MV-4-11 (cell line): Measurements from ENCODE around the gene PDE4D.
"Not testable (repeated sequence)": the region's sequence is repeated elsewhere in the genome, so short reads cannot be mapped to it uniquely, and the experiment has no call there.

ENCODE experiments used
- DNase-seq: peaks from one replicate; lab custom pipeline; 2025; lab: John Stamatoyannopoulos, UW

PDE4D gene

DNA sequence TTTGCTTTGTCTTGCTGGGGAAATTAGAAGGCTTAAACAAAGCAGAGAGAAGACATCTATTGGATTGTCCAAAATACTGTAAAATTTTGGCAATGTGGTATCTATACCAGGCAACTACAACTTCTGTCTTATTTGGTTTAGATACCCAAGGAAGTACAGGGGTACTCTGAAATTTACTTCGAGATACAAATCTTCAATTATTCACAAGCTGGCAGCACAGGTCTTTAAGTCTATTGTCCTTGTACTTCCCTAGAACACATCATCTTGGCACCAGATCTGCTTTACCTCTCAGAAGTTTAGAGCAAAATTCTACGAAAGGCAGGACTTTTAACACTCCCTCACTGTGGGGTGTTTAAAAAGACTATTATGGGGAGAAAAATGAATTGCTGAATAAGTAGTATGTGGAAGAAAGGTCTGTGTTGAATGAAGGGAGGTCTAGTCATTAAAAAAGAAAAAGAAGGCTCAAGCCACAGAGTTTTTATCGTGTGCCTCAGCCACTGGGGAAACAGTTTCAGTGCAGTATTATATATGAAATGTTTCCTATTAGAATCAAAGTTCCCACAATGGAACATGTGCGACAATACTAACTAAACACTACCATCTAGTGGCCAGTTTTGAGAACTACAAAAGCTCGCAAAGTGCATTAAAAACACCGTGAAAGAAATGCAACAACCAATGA is 93.7 kb downstream of the PDE4D start:
- DNase-seq, result peak; percentile 9

DNA sequence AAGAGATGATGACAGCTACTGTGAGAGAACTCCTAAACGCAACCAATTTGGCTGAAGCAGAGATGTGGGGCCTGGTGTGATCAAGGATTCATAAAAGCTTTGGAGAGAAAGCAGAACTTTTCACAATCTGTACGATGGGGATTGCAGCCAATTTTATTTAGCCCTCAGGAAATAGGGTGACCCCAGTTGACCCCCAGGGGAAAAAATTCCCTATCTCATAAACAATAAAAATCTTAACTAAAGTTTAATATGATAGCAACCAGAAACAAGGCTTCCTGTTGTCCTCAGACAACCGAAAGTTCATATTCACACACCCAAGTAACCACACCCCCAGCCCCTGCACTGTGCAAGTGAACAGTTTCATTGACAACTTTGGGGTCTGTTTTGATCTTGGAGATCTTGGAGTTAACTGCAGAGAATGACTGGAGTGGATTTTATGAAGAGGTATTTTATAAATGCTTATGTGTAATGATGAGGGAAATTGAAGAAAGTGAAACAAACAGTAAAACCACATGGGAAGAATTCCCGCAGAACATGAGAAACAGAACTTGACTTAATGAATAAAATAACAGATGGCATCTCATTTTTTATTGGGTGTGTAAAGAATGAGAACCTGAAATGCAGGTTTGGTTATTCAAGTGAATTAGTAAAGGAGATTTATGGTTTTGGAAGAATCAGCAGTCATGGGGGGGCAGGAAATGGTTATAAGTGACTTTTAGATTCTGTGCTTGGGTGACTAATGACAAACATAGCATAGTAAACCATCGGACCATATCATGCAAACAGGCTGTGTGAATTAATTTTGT is 94.5 kb downstream of the PDE4D start:
- DNase-seq, result no peak

DNA sequence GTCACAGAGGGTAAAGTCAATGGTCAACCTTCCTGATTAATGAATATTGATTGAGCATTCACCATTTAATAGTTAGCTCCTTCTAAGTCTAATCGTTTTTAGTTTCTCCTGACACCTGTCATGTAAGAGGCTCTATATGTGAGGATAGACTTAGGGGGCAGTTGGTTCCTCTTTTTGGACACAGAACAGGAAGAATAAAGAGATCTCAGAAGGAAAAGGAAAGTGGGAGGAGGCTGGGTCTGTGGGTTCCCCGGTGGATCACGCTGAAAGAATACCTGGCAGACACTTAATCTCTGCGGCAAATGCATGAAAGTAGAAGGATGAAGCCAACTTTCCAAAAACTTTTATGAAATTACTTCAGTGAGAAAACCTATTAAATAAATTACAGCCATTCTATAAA is 98.4 kb downstream of the PDE4D start:
- no peak for DNase-seq

DNA sequence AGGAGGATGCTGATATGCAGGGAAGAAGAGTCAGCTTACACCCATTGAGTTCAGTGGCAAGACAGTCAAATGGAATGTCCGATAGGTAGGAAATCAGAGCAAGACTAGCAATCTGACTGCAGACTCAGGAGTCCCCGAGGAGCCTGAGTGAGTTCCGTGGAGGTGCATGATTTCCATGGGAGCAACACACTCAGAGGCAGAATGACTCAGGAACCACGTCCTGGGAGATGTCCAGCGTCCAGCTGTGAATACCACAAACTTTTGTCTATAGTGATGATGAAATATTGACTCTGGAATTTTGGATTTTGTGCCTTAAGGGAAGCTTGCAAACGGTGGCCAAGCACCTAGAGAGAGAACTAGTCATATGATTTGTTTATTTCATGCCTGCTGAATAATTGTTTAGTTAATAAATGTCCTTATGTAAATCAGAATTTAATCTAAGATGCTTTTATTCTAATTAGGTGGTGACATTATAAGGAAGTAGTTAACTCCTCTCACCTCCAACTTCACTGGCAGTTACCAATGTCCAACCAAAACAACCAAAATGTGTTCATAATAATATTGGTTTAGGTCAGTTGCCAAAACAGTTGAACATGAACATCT is 100.4 kb downstream of the PDE4D start:
- DNase-seq, result no peak

DNA sequence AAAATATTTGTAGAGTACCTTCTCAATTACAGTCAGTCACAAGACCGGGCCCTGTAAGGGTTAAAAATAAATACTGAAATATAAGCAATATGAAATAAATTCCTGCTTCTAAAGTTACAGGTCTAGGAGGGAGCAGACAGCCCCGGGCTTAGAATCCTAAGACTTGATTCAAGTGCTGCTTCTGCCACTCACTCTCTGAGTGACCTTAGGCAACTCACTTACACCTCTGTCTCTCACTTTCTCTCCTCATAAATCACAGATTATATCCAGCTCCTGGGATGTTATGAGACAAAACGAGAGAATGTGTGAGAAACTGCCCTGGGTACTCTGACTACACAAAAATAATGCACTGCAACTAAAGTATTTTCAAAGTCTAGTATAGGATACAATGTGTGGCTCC is 101.9 kb downstream of the PDE4D start:
- no peak for DNase-seq

DNA sequence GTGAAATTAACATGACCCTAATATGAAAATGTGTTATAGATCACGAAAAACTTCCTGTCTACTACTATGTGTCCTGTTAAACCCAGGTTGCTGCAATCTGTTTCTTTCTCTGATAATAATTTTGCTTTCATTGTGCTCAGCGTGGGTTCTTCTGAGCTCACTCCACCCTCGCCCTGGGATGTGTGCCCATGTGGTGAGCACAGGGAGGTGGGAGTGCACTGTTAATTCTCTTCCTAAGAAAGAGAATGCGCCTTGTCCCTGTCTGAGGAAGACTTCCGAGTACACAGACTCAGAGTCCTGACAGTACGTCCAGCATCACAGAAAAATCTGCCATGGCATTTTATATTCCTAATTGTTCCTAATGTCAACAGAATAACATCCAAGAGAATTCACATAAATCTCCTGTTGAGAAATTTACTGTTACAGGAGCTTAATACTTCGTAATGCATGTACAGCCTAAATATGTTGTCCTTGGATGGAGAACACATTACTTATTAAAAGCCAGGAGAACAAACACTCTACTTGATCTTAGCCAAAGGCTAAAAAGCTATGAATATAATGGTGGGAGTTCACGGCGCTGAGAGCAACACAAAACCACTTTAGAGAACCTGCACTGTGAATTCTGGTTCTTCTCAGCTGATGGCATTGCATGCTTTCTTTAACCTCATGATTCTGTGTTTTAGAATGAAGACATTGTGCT is 102.6 kb downstream of the PDE4D start:
- no peak for DNase-seq

DNA sequence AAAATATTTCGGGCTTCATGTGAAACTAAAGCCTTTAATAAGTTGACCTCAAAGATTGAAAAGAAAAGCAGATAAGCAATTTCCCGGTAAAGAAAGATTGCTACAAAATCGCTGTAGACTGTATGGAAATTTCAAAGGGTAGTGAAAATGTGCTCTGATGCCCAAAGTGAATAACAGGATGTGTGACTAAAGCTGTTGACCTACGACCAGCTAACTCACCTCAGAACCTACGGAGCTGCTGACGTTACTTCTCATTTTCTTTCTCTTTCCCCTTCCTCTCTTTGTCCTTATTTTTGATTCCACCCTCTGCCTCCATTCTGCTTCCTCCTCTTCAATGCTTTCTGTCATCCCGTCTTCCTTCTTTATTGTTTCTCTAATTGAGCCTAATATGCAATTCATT is 103.2 kb downstream of the PDE4D start:
- DNase-seq, result no peak

DNA sequence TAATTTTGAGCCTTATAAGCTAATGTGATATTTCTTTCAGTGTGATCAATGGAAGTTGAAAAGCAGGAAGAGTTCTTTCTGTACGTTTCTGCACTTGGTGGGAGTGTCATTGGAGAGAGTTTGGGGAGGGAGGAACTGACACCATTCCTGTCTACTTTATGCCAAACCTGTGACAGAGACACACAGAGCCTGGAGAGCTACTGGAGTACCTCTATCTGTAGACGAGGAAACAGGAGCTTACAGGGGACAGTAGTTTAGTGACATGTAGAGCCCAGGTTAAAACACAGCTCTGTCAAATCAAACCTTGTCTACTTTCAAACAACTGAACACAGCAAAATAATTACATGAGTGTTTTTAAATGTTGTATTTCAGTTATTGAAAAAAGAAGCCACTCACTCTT is 103.6 kb downstream of the PDE4D start:
- DNase-seq, result no peak

DNA sequence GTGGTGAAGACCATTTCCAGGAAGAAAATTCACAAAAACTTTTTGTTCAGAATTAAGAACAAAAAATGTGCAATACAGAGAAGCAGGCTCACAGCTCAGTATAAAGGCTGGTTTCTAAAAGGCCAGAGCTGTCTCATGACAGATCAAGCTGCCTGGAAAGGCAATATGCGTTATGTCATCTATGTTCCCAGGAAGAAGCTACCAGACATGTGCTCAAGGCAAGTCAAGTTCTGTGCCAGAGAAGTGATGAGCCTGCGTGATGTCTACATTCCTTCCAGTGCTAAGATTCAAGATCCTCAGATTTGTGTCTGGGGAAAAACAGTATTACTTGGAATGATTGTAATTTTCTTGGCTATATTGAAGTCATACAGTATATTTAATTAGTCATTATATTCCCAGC is 104.3 kb downstream of the PDE4D start:
- no peak for DNase-seq

DNA sequence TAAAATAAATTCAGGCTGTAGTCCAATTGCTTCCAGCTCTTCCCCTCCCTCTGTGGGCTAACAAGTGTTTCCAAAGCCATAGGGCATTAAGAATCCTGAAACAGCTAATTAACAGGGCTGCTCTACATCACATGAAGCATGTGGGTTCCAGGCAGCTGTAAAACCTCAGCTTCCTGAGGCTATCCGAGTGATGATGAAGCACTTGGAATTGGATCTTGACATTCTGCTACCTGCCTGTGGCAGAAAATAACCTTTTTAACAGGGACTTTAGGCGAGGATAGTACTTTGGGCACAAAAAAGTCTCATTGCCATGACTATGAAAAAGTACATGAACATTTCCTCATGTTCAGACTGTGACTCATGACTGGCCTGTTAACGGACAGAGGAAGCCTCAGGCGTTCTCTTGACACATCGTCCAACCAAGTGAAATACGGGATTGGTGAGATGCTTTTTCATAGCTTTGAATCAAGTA is 107.2 kb downstream of the PDE4D start:
- no peak for DNase-seq

DNA sequence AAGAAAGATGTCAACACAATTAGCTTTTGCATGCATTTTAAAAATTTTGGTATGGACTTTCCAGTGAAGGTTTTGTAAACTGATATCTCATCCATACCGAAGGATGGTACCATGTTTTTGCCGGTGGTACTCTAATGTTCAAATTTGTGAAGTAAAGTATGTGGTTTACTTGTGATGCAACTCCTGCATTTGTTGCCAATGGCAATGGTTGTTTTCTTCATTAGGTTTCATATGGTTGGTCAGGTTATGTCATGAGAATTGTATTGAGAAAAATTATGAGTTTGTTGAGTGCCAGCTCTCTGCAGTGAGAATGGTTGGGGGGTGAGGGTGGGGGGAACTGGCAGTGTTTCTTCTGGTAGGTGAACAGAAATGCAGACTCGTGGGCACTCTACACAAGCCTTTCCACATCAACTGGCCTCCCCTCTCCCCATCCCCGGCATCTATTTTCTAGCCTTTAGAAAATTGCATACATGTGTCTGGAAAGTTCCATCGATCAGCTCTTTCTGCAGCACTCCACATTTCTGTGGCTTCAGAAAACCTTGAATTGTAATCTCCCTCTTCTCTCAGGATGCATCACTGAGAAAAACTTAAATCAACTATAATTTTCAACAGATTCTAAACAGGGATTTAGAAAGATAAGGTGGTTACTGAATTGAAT is 107.7 kb downstream of the PDE4D start:
- DNase-seq, result no peak

DNA sequence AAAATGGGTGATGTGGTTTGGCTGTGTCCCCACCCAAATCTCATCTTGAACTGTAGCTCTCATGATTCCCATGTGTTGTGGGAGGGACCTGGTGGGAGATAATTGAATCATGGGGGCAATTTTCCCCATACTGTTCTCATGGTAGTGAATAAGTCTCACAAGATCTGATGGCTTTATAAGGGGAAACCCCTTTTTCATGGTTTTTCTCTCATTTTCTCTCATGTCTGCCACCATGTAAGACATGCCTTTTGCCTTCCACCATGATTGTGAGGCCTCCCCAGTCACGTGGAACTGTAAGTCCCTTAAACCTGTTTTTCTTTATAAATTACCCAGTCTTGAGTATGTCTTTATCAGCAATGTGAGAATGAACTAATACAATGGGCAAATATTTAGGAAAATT is 108.8 kb downstream of the PDE4D start:
- not testable (repeated sequence) for DNase-seq

DNA sequence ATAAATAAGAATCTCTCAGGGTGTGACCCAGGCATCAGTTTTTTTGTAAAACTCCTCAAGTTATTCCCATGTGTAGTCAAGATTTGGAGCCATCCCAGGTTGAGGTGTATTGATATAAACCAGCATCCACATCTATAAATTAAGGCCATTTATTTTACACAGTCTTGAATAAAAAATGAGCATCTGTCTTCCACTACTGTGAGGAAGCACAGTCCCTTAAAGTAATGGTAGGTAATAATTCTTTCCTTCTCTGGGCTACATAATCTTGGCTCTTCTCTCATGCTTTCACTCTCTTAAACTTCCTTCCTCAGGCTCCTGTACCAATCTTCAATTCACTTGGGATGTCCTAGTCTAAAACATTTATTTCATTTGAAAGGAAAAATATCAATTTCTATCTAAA is 110.3 kb downstream of the PDE4D start:
- DNase-seq, result no peak

DNA sequence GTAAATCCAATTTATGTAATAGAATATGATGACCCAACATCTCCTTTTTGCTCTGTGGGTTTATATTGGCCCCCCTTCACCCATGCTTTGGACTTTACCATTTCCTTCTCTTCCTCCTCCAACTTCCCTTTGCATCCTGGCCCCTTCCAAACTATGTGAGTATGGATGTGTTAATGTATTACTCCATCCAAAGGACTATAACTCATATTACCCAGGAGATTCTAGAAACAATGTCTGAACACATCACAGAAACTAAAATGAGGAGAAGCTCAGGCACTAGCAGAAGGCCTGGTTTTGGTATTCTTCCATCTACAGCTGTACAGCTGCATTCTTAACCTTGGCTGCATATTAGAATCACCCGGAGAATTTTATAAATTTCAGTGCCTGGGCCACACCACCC is 110.7 kb downstream of the PDE4D start:
- DNase-seq, result no peak

DNA sequence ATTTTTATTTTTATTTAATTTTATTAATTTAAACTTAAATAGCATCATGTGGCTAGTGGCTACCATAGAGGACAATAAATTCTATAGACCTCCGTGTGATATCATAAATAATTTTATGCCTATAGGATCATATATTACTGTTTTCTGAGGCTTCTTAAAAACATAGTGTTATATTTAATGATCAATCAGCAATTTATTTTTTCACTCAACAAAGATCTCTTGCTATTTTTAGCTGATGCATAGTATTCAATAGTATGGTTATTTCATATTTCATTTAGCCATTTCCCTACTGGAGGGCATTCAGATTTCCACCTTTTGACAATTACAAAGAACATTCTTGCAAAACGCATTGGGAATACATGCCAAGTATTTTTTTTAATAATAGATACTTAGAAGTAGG is 114.1 kb downstream of the PDE4D start:
- no peak for DNase-seq

DNA sequence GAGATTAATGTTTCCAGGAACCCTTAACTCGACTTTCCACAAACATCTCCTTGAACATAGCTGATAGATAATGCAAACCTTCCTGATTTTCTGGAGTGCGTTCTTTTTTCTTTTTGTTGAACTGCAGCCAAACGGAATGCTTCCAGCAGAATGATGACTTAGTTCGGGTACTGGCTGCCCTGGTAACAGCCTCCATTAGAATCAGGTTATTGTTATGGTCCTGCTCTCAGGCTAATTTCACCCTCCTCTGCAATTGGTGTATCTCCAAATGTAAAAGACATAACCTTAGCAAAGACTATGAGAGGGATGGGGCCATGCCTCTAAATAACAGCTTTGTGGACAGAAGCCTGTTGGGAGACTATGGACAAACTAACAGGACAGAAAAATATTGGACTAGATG is 116.5 kb downstream of the PDE4D start:
- DNase-seq, result no peak

DNA sequence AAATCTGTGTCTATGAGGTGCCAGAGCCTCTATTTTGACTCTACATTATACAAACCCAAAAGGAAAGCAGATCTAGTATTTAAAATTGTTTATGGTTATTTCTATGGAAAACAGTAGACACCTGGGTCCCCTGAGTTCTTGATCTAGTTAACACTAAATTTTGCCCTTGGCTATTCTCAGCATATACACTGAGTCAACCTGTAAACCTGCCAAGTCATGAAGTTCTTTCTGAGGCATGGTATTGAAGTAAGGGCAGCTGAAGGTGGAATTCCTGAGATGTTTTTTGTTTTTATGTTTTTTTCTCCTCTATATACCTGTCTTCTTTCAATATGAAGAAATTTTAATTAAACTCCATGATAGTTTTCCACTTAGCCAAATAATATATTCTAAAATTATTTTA is 120.2 kb downstream of the PDE4D start:
- DNase-seq, result no peak

DNA sequence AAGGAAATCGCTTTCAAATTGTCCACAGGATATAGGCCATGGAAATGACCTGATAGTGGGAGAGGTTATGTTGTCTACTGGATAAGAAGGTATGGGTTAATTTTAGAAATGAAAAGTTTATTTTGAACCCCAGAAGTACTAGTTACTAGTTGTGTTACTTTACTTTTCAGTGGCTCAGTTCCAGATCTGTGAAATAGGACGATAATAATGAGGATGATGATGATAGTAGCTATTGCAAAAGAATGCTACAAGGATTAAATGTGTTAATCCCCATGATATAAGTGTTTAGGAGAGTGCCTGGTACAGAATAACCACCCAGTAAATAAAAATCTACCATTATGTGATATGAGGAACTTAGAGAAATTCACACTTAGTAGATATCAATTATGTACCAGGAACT is 120.8 kb downstream of the PDE4D start:
- DNase-seq, result no peak

DNA sequence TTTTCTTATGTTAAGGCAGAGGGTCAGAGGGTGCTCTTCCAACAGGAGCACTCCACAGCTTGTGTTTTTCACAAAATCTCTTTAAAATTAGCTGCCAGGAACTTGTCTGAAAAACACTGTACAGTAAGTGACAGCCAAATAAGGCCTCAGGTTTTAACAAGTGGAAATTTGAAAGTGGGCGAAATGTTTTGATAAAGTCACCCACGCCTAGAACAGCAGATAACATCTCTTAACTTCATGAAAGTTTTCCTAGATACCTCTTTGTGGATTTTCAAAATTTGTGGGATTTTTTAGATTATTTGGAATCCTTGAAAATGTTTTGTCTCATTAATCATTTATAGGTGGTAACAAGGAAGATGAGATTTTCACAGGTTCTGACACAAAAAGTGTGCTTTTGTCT is 121.3 kb downstream of the PDE4D start:
- DNase-seq, result no peak

DNA sequence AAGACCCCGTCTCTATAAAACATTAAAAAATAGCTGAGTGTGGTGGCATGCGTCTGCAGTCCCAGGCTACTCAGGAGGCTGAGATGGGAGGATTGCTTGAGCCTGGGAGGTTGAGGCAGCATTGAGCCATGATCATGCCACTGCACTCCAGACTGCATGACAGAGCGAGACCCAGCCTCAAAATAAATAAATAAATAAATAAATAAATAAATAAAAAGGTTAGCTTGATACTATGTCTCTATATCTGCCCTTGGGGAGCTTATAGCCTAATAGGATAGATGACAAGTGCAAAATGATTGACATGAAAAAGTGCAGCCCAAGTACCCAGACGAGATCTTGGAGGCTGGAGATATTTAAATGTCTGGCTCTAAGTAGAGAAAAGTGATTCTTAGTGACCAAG is 122.6 kb downstream of the PDE4D start:
- DNase-seq, result no peak

DNA sequence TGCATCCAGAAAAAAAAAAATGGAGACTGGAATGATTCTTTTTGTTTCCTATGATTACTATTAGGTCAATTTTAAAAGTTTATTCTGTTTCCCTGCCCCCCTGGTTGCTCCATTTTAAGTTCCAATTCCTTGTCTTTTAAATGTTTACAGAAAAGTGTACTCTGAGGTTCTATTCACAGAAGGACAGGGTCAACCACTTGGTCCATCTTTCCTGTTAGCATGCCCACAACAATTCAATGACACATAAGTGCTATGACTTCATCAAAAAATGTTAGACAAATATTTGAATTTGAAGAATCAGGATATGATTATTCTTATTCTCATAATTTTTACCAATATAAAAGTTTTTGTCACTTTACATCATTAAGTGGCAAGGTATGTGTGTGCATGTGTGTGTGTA is 123.7 kb downstream of the PDE4D start:
- DNase-seq, result no peak

DNA sequence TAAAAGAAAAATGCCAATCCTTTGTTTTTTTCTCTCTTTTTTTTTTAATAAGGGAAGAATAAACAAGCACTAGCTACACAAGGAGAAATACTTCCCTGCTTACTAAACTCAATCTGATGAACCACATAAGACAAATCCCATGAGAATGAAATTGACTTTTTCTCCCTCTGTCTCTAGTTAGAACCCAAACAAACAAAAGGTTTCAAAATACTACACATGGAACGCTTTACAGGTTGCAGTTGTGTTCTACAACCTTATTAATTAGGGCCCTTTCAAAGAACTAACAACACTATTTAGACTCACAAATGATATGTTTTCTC is 124.5 kb downstream of the PDE4D start:
- no peak for DNase-seq
